HG02642 (cell line): ENCODE measurements around the gene BANP.

Source experiments
- ATAC-seq: cut with Tn5 transposase; IDR thresholded peaks from one replicate; pipeline ENCODE4 v1.9.1; 2021; ENCODE audit warnings: mild to moderate bottlenecking; ENCODE audit not compliant: unreplicated experiment, poor library complexity

The BANP gene

DNA sequence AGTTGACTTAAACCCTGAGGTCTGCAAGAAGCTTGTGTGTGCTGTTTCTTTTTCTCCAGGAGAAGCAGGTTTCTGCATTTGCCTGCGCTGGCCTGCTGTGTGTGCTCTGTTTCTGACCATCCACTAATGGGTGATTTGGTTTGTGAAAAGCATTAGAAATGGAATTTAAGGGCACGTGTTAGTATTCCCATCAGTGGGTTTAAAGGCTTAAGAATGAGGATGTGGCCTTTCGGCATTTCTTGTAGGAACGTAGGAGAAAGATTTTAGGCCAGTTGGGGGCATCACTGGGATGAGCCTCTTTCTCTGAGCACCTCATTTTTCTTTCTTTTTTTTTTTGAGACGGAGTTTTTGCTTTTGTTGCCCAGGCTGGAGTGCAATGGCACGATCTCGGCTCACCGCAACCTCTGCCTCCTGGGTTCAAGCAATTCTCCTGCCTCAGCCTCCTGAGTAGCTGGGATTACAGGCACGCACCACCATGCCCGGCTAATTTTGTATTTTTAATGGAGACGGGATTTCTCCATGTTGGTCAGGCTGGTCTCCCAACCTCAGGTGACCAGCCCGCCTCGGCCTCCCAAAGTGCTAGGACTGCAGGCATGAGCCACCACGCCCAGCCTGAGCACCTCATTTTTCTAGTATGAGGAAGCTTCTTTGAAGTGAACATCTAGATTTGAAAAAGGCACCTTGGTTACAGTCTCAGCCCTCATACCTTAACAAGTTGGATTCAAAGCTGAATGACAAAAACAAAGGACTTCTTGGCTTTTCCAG, 110.3 kb downstream of the BANP start:
- no peak for ATAC-seq

DNA sequence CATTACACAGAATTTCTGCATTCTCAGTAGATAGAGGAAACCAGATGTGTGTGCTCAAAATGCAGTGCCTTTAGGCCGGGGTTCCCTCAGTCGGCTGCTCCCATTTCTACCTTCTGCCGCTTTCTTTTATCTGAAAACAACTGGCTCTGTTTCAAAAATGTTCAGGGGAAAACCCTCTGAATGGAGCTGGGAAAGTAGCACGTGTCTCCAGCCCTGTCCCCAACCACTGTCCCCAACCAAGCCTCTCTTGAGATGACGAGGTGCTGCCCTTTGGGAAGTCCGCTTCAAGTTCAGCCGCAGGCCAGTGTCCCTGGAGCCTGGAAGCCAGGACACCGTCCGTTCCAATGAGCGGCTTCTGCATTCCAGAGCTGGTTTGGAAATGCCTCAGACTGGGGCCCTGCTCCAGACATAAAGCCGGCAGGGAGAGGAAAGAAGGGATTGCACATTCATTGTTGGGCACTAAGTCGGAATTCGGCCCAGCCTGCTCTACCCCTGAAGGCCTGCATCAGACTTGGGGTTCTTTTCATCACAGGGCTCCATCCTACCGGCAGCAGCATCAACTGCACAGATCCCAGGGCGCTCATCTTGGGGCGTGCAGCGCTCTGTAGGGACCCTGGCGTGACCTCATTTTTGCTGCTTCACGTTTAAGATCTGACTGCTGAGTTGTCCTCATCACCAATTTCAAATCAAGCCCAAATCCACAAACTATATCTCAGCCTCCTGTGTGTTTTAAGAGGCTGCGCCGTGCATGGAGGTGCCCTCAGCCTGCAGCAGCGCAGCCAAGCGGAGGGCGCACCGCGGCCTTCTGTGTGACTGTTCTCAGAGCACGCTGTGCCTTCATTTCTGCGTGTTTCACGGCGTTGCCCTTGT, 111.3 kb downstream of the BANP start:
- no peak for ATAC-seq

DNA sequence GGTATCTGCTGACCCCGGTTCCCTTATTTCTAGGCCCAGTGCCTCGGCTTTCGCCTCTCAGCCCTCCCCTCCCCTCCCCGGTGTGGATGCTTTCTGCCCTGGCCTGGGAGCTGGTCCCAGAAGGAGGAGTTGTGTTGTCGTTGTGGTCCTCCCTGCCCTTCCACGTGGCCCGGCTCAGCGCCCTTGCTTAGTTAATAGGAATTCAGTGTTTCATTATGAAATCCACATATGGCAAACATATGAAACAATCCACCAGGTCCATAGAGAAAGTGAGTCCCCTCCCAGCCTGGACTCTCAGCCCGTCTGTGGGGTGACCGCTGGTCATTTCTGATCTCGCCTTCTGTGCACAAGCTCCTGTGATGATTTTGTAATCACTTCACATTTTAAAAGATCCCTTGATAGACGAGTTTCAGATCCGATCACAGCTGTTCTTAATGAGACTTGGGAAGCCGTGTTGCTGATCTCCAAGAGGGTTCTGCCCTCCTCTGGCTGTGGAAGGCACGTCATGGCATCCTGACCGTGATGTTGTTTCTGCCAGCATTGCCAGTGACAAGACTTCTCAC, 112.1 kb downstream of the BANP start:
- ATAC-seq = no peak

DNA sequence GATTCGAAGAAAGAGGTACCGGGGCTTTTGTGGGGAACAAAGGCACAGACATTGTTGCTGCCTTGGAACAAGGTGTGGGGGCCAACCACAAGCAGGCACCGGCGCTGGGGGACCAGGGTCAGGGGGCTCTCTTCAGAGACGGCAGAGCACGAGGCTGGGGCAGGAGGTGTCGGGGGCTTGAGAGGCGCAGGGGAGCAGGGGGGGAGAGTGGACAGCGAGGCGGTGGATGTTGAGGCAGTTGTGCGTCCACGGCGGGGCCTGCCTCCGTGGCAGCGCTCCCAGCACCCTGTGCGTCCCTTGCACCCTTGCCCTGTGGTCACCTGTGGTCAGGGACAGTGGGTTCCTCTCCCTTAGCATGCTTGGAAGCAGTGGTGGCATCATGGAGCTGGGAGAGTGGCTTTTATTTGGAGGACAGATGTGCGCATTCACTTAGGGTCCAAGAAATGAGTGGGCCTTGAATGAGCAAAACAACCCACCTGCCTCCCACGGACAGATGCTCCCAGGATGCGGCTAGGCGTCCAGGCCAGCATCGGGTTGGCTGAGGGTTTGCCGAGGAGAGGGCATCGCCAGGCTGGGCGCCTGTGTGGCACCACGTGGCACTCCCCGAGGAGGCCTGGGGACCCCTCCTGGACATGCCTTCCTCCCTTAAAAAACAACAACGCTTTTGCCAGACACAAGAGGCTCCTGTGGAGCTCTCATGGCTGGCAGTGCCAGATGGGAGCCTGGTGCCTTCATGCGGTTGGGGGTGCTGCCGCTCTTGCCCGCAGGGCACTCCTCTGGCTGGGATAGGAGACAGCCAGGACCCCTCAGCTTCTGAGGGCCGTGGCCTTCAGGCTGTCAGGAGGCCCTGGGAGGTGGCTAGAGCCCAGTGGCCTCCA, 113.0 kb downstream of the BANP start:
- no peak for ATAC-seq

DNA sequence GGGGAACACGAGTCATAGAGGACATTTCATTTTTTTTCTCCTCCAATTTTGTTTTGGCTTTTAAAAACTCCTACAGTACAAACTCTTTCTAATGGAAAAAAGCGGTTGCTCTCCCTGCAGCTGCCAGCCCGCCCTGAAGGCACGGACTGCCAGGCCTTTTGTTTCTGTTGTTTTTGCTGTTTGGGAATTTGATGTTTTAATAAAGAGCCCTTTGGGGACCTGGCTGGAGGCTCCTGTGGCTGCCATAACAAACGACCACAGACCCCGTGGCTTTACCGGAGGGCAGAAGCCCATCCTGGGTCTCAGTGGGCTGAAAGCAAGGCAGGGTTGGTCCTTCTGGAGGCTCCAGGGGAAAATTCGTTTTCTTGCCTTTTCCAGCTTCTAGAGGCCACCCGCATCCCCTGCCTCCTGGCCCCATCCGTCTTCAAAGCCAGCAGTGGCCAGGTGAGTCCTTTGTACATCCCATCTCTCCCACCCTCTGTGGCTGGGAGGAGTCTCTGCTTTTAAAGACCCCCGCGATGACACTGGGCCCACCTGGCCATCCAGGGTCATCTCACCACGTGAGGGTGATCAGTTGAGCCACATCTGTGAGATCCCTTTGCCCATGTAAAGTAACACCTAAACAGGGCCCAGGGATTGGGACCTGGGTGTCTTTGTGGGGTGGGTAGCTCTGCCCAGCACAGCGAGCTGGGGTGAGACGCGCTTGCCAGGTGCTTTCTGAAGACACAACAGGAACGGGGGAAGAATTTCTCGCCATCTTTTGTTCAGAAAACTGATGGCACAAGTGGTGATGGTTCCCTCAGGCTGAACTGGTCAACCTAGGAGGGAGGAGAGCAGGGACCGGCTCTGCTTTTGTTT, 113.9 kb downstream of the BANP start:
- no peak for ATAC-seq

DNA sequence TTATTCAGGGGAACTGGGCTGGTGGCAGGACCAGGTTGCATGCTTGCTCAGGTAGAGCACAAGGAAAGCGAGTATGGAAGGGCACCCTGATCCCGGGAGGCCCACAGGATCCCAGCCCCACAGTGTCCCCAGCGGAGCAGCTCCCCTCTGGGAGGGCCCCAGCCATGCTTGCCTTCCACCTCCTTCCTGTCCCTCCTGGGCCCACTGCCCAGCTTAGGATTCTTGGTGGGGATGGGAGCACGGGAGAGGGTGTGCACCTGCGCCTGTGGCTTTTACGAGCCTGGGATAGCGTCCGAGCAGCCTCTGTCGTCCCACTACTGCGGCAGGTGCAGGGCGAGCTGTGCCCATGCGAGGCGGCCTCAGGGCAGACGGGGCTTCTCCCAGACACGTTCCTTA, 114.5 kb downstream of the BANP start:
- ATAC-seq = no peak

DNA sequence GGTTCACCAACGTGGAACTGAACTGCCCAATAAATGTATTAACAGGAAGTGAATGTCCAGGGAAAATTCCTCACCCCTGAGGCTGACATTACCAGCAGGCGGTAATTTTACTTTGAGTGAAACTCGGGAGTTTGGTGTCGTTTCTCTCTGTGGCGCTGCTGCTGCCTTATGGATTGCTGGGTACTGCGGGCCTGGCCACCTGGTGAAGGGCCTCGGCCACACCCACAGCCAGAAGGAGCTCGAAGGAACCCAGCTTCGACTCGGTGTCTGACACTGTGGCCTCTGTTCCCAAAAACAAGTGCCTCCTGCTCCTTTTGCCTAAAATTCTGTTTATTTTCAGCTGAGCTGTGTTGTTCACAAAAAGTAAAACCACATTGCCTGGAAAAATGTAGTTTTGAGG, 115.0 kb downstream of the BANP start:
- no peak for ATAC-seq

DNA sequence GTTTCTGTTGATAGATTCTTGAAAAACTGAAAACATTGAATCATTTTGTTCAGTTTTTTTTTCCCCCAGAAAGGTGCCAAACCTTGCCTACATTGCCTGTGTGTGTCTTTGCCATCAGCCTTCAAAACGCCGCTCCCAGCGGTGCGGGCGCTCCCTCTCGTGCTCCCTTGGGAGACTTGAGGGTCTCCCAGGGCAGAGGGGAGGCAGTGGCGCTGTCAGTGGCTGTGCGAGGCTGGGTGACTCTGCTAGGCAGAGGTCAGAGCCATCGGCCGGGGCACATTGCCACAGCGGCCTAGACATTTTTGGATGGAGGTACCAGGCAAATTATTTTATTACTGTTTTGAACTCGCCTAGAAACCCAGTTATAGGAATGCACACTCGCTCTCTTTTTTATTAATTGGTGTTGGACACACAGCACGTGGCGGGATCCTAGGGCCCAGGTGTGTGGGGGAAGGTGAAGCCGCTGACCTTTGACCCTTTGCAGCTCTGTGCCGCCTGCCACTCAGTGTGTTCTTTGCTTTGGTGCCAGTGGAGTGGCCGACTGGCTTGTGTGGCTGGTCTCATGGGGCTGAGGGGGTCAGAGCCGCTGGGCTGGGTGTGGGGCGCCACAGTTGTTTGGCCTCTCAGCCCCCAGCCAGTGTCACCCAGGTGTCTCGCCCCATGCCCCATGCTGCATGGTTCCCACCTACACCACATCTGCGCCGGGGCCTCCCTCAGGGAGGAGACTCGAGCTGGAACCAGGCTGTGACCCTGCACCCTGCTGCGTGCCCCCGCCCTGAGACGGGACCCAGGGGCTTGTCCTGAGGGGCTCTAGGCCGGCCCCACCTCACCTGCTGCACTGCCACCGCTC, 115.7 kb downstream of the BANP start:
- no peak for ATAC-seq

DNA sequence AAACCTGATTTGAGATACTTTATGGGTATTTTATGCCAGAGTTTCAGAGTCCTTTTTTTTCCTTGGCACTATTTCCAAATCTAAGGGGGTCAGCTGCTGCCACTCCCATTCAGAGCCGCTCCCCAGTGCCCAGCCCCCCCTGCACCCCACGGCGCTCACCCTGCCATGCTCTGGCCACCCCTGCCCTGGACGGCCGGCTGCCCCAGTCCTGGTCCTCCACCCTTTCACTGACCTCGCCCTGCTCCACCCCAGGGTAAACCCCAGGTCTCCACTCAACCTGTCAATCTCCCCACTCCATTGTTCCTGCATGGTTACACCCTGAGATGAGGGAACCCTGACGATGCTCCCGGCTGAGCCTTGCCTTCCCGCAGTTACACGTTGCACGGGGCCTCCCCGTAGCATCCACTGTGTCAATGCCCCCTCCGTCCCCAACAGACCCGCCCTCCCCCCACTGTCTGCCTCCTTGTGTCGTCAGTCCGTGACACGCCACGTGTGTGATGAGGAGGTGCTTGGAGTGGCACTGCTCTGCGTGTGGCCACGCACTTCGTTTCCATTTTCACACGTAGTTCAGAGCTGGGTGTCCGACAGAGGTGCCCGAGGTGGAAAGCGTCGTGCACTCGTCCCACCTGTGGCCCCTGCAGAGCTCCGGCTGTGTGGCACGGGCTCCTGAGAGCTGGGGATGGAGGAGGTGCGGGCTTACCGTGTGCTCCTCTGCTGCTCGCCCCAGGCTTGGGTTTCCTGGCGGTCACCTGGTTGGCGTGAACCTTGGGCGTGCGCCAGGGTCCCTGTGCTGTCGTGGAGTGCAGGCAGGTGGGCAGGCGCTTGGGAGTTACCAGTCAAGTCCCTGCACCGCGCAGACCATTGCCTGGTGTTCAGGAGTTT, 116.5 kb downstream of the BANP start:
- no peak for ATAC-seq

DNA sequence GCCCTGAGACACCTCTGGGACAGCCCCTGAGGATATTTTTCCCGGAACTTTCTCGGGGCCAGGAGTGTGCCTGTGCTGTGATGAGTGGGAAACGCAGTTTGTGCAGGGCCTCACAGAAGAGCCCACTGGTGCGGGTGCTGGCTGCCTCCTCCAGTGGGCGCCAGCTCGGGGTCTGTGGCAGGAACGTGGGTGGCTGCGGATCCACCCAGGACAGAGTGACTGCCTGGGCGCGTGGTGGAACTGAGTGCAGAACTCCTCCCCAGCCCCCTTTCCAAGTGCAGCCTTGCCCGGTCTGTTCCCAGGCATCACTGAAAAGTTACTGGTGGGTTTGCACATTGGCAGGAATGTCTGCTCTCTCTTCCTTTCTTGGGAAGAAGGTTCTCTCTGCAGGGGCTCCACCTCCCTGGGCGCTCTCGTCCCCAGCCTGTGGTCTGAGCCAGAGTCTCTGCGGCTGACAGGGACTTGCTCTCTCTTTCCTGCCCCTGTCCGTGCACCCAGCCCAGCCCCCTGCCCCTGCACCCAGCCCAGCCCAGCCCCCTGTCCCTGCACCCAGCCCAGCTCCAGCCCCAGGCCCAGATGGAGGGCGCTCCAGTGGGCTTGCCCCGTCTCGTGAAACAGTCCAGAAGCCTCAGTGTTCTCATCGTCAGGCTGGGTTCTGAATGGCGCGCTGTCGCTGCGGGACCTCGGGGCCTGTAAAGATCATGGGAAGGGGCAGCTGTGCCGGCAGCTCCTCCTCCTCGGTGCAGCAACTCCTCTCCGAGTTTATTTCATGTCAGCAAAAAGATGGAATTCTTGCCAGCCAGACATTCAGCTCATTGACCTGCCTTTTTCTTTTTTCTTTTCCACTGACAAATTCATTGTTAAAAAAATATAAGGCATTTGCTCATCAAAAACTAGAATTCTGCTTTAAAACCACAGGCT, 117.5 kb downstream of the BANP start:
- no peak for ATAC-seq

DNA sequence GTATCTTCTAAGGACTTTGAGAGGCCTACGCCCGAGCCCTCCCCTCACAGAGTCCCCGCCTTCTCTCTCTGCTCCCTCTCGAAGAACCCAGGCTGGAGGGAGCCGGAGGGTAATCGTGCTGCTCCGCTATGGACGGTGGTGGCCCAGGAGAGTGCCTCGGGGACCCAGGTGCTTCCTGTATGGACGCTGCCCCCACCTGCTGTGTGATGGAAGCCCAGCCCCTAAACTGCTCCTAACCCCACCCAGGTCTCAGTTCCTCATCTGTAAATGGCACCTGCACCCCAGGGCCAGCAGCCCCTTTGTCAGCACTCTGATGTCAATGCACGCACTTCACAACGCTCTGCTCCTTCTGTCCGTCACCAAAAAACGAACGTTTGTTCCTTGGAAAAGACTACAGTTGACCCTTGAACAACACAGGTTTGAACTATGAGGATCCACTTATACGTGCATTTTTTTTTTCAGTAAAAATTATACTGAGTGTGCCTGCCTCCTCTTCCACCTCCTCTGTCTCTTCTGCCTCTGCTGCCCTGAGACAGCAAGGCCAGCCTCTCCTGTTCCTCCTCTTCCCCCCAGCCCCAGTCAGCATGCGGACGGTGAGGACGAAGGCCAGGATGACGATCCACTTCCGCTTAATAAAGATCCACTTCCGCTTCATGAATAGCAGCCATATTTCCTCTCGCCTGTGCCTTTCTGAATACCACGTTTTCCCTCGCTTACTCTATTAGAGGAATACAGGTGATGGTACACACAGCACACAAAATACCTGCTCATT, 118.3 kb downstream of the BANP start:
- ATAC-seq = peak; percentile 88

DNA sequence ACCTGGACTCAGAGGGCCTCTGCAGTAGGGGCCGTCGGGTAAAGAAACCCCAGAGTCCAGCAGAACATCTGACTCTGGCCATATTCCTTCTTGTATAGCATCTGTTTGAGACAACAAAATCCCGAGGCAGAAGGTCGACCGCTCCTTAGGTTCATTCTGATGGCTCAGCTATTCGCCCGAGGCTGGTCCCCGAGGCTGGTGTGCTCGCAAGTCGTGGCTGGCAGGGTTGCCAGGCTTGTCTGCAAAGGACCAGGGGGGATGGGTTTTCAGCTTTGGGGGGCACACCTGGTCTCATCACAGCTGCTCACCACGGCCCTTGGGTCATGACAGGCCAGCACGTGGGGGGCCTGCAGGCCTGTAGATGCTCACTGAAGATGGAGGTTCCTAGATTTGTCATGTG, 119.1 kb downstream of the BANP start:
- ATAC-seq = no peak

DNA sequence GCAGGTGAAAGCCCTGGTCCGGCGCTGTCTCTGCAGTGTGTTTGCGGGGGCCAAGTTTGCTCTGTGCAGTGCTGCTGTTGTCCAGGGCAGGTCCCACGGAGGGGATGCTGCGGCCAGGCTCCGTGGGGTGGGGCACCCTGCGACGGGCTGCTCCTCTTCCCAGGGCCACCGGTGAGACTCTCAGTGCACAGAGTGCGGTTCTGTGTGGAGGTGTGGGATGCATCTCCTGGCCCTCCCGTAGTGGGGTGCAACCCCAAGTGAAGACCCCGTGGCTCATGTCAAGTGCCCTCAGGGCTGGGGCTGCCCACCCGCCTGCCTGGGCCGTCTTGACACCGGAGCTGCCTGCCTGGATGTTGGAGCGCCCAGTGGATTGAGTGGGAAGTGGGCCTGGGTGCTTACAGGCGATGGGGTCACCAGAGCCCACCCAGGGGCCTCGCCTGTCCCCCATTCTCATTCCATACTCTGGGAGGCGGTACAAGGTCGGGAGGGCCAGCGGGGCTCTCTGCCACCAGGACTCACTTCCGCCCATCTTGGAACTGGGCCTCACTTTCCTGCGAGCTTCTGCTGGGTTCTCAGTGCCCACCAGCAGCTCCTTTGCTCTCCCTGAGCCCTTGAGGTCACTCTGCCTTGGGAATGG, 119.9 kb downstream of the BANP start:
- no peak for ATAC-seq

DNA sequence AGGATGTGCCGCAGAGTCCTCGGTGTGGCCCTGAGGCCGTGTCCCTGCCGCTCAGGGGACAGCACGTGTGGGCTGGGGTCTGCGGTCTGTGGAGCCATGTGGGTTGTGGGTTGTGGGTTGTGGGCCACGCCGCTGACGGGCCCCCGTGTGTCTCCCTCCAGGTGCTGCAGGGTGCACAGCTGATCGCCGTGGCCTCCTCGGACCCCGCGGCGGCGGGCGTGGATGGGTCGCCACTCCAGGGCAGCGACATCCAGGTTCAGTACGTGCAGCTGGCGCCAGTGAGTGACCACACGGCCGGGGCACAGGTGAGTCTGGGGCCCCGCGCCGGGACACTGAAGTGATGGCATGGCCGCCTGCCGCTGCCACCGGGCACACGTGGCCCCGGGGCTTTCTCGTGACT, 120.7 kb downstream of the BANP start:
- ATAC-seq = no peak

DNA sequence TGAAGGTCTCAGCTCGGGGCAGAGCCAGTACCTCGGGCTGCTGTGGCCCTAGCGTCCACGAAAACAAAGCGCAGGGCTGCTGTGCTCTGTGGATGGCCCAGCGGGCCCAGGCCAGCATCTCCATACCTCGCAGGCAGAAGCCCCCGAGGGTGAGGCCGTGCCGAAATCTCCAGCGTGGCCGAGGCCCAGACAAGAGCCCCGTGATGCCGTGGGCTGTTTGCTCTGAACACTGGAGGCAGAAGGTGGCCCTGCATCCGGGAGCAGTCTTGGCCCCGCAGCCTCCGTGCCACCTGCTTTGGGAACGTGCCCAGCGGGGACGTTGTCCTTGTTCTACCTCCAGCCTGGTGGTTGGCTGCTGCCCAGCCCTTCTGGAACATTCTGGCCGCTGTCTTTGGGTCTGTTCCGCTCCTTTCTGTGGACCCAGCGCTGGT, 121.4 kb downstream of the BANP start:
- no peak for ATAC-seq
